GM21619 (cell line): ENCODE data around the gene UCN.
"Not testable (repeated sequence)": the region's sequence is repeated elsewhere in the genome, so short reads cannot be mapped to it uniquely, and the experiment has no call there.

Experiments
- ATAC-seq: cut with Tn5 transposase; IDR thresholded peaks from one replicate; pipeline ENCODE4 v1.9.1; 2021; ENCODE audit not compliant: unreplicated experiment

UCN gene

GRCh38 chr2:27285481-27285880 is 22.8 kb downstream of the UCN start:
- ATAC-seq, result no peak

- ATAC-seq, result no peak
Observed at GRCh38 chr2:27284996-27285395, 23.2 kb downstream of the UCN start.

DNA sequence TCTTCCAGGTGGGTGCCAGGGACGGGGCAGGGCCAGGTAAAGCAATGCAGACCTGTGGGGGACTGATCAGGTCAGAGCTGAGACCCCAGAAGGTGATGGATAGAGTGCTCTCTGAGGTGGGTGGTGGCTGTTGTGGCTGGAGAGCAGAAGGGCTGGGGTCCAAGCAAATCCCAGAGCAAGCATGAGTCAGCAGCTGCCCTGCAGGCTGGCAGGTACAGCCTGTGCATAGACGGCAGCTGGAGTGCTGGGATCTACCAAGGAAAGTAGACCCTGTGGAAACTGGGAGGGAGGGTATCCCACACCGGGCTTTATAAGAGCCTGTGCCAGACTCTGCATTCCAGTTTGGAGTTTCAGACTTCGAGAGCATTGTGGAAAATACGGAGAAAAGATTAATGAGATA is 25.4 kb downstream of the UCN start:
- no peak for ATAC-seq

- no peak for ATAC-seq
Observed at GRCh38 chr2:27281855-27282559, 26.2 kb downstream of the UCN start, which contains the start of gene TRIM54. Gene TRIM54 (plus strand): TSS chr2:27282429. CDS start chr2:27282732, 303 bp downstream.

GRCh38 chr2:27281442-27281841 is 26.8 kb downstream of the UCN start:
- no peak for ATAC-seq

DNA sequence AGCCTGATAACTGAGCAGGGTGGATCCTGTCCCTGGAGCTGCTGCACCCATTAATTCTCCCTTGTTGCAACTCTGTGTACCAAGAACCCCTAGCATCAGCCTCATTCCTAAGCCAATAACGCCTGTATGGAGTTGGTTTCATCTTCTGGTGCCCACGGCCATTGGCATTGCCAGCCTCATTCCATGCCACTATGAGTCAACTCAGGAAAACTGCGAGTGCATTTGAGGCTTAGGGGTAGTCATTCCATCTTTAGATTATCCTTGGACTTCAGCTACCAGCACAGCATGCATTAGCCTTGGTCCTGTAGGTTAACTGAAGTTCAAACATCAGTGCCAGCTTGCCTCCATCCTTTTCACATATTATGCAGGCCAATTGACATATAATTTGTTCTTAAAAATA is 27.4 kb downstream of the UCN start:
- no peak for ATAC-seq

- ATAC-seq, result no peak
Observed at GRCh38 chr2:27278010-27278409, 30.2 kb downstream of the UCN start.

- no peak for ATAC-seq
Observed at GRCh38 chr2:27275211-27276150, 32.8 kb downstream of the UCN start, which contains the start of gene DNAJC5G. Gene DNAJC5G (plus strand): TSS chr2:27275433. CDS start chr2:27276729, 1,296 bp downstream.

DNA sequence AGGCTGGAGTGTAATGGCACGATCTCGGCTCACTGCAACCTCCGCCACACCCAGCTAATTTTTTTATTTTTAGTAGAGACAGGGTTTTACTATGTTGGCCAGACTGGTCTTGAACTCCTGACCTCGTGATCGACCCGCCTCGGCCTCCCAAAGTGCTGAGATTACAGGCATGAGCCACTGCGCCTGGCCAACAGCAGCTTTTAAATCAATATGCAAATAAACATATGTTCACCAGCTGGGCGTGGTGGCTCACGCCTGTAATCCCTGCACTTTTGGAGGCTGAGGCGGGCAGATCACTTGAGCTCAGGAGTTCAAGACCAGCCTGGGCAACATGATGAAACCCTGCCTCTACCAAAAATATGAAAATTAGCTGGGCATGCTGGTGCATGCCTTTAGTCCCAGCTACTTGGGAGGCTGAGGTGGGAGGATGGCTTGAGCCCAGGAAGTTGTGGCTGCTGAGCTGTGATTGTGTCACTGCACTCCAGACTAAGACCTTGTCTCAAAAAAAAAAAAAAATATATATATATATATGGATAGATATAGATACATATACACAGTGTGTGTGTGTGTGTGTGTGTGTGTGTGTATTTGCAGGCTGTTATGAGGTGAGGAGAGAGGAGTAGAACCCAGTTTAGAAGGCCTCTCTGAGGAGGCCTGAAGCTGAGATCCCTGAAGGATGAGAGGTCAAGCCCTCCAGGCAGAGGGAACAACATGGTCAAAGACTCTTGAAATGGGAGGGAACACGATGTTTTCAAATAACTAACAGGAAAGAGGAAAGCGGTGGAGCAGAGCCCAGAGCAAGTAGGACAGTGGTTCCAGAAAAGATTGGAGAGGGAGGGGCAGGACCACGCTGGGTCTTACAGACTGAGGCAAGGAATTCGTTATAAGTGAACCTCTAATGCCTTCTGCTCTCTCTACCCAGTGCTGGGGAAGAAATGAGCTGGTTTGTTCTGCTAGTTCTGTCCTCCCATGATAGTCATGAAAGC is 35.4 kb downstream of the UCN start:
- ATAC-seq, result not testable (repeated sequence)

GRCh38 chr2:27271631-27272340 is 36.5 kb downstream of the UCN start:
- ATAC-seq, result no peak

- ATAC-seq, result no peak
Observed at GRCh38 chr2:27270670-27271069, 37.6 kb downstream of the UCN start.

- ATAC-seq, result no peak
Observed at GRCh38 chr2:27270131-27270530, 38.1 kb downstream of the UCN start.

- not testable (repeated sequence) for ATAC-seq
Observed at GRCh38 chr2:27268296-27268695, 39.9 kb downstream of the UCN start.

DNA sequence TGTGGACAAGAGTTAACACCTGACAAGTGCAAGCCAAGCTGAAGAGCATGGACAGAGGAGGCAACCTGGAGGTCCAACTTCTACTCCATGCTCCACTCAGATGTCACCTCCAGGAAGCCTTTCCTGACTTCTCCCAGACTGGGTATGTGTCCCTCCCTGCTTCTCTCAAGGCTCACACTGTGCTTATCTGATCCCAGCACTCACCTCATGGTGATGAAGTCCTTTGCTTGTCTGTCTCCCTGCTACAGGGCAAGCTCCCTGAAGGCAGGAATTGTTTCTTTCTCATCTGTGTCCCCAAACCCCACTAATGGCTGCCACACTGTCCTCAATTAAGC is 42.7 kb downstream of the UCN start:
- ATAC-seq, result no peak

- ATAC-seq, result no peak
Observed at GRCh38 chr2:27264753-27265535, 43.3 kb downstream of the UCN start.

DNA sequence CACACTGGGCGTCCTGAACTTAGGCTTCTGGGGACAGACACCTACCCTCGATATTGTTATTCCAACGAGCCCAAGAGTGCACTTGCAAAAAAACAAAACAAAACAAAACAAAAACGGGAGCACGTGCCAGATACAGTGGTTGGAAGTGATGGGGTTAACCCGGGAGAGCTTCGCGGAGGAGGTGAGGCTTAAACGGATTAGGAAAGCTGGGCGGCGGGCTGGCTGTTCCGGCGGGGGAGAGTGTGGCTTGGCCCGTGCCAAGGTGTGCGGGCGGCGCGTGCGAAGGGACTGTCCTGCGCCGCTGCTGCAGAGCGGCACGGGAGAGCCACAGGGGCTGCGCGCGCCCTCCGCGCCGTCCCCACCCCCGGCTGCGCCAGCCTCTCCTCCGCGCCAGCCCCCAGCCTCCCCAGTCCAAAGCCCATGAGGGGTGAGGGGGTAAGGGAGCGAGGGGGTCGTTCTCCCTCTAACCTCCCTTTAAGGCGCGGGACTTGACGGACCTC is 43.9 kb downstream of the UCN start:
- ATAC-seq, result no peak

GRCh38 chr2:27263287-27264252 is 44.7 kb downstream of the UCN start:
- ATAC-seq, result no peak
